HG03139 (cell line): ENCODE measurements around the gene RPN1.

ENCODE experiments used
- ATAC-seq: cut with Tn5 transposase; IDR thresholded peaks from one replicate; pipeline ENCODE4 v1.9.1; 2021; ENCODE audit not compliant: unreplicated experiment

RPN1 gene

DNA sequence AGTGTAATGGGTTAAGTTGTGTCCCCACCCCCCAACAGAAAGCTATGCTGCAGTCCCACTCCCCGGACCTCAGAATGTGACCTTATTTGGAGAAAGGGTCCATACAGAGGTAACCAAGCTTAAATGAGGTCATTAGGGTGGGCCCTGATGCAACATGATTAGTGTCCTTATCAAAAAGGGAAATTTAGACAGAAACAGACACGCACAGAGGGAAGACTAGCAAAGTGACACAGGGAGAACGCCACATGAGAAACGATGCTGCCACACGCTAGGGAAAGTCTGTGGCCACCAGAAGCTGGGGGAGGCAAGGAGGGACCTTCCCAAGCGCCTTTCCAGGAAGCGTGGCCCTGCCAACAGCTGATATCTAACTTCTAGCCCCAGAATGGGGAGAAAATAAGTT, 65.4 kb downstream of the RPN1 start:
- no peak for ATAC-seq

DNA sequence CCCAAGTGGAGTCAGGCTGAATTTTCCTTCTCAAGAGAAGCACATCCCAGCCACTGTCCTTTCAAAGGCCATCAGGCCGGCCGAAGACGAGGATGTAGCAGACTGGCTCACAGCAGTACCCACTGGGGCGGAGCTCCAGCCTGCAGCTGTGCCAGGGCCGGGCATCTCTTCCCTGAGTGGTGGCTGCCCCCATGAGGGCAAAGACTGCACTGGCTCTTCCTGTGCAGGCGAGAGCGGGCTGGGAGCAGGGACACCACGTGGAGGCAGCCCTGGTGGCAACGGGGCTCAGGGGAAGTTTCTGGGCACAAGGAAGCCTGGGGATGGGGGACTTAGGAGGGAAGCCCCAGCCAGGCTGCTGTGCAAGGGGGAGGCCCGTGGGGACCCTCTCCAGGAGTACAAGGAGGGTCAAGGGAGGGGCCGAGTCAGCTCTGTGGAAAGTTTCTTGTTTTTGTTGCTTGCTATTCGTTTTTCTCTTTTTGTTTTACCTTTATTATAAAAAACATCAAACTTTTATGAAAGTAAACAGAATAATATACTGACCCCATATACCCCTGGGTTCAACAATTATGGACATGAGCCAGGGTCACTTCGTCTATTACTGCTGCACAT, 66.1 kb downstream of the RPN1 start:
- no peak for ATAC-seq

DNA sequence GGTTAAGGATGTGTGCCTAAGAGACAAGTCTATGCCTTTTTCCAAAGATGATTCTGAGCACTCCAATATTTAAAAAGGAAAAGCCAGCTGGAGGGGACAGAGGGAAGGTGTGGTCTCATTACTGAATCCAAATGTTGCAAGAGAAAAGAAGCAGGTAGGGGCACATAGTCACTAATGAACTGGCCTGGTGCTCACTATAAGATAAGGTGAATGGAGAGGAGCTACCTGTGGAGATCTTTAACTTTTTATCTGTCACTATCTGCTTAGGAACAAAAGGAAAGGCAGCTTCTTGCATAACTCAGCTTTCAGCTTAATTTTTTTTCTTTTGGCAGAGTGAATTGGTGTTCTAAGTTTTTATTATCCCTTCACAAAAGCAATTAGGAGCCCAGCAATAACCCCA, 69.1 kb downstream of the RPN1 start:
- ATAC-seq: no peak

DNA sequence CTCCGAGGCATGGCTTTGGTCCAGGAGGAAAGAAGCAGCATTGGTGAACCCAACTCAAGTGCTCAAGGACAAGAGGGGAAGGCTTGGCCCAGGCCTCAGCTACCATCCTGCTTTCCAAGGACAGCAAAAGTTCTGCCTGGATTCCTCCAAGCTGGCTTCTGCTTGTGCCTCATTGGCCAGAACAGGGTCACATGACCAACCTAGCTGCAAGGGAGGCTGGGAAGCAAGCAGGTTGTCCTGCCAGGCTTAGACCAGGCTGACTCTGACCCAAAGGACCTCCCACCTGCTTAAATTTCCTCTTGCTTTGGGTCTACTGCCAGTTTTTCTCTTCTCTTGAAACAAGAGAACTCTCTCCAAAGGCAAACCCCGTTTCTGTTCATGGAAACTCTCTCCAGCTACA, 70.7 kb downstream of the RPN1 start:
- no peak for ATAC-seq

DNA sequence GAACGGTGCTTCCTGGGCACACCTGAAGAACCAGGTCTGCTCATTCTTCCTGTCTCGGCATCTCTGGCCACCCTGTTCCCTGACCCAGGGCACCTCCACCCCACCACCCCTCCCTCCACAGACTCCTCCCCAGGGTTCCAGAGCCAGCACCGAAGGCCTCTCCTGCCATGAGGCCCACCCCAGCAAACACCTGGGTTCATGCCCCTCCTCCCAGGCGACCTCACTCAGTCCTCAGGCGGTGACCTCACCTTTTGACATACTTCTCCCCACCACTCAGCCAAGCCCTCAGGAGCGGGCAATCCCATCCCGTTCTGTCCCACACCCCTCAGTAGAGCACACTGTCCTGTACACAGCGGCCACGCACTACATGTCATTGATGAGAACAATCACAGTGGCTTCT, 72.3 kb downstream of the RPN1 start:
- ATAC-seq: no peak

DNA sequence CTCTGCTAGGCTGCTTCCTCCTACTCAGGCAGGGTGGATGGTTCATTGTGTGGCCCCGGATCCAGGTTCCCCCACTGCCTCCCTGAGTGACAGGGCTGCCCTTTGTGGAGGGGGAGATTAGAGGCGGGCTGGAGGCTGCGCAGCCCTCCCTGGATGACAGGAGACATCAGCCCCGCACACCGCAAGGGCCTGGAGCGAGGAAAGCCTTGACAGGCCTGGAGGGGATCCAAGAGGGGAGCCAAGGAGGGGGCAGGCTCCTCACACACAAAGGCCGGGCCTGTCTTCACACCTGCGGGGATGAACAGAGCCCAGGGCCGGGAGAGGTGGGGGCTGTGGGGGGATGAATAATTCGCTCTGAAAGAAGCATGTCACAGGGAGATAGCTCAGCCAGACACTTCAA, 72.9 kb downstream of the RPN1 start:
- no peak for ATAC-seq

DNA sequence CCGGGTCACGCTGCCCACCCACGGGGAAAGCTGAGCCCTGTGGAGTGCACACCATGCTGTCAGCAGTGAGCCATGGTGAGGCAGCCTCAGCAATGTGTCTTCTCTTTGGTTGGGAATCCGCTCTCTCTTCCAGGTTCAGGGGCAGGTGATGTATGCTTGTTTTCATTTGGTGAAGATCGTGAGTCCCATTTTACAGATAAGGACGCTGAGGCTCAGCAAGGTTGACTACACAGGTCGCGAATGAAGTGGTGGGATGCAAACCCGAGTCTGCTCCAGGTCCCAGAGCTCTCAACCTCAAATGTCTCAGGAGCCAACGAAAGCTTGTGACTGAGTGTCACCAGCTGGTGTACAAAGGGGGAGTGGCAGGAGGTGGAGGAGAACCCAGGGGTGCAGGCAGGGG, 74.3 kb downstream of the RPN1 start:
- ATAC-seq: no peak

DNA sequence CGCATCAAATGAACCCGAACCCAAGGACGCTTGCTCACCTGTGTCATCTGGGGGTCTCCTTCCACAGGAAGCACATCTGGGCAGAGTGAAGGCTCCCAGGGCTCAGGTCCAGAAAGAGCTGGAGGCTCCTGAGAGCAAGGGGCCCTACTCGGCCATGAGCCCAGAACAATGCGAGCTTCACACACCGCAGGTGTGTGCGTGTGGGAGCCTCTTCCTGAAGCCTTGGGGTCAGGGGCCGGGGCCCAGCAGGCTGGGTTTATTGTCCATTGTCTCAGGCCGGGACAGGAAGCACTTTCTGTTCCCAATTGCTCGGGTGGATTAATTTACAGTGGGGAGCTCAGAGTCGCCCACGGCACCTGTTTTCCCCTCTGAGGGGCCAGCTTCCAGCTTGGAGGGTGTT, 74.8 kb downstream of the RPN1 start:
- no peak for ATAC-seq

DNA sequence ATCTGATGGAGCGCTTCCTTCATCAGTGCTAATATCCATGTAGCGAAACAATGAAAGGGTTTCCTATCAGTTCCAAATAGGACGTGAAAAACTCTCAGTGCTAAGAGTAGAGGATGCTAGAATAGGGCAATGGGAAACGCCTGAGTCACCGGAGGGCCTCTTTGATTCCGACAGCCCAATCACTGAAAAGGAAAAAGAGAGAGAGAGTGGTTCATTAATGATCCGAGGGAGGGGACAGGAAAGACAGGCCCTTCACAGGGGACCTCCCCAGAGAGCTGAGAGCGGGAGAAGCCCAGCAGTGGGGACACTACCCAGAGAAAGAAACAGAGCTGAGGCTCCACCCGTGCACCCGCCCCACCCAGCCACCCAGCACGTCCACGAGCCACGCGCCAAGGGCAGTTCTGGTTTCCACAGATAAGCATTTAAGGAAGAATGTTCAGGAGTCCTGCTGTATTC, 76.9 kb downstream of the RPN1 start:
- ATAC-seq: no peak

DNA sequence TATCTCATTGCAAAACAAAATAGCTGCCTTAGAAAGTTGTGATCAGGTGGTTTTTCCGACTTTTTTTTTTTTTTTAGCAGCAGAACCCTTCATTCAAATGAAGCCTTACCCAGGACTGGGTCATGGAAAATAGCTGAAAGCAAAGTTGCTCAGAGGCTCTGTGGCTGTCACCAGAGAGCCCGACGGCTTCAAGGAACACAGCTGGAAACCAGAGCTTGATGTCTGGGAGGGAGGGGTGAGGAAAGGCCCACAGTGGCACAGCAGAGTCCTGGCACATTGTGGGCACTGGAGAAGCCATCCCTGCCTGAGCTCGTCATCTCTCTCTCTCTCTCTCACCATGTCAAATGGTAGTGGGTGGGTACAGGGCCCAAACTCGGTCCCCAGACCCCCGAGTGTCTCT, 77.5 kb downstream of the RPN1 start:
- ATAC-seq: no peak

DNA sequence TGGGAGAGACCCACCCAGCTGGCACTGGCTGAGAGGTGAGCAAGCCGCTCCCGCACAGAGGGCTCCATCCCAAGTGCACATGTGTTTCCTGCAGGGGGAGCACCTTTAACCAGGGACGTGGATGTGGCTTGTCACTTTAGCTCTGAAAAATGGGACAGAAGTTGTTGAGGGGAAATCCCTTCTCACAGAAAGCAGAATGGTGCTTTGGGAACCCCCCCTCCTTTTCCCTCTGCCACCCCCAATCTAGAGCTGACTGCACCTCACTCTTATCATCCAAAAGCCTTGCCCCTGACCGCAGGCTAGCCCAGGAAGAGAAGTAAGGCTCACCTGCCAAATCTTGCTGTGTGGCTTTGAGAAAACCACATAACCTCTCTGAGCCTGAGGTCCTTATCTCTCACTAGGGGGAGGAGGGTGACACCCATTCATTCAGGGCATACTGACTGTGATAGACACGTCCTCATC, 77.9 kb downstream of the RPN1 start:
- ATAC-seq: no peak

DNA sequence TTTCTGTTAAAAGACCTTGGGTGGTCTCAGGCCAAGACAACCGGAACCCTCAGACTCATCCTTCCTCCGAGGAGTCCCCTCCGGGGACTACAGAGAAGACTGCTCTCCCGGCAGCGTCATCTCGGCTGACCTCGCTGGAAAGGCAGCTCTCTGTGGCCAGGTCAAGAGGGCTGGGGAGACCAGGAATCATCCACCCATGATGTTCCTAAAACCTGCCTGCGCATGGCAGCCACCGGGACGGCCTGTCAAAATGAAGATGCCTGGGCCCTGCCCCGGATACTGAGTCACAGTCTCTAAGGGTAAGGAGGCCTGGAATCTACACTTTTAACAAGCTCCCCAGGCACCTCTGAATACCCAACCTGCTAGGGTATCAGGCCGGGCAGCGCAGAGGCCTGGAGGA, 78.6 kb downstream of the RPN1 start:
- ATAC-seq: no peak
